ENCODE results near the gene TIMM8A. TPM values are rescaled to one million over a fixed set of nuclear protein-coding genes. Genes with fewer than 3 reads are reported as not detected.

The TIMM8A gene
- total RNA-seq, 2 donors from 2014 or later = 18.5 to 20.7 TPM

DNA sequence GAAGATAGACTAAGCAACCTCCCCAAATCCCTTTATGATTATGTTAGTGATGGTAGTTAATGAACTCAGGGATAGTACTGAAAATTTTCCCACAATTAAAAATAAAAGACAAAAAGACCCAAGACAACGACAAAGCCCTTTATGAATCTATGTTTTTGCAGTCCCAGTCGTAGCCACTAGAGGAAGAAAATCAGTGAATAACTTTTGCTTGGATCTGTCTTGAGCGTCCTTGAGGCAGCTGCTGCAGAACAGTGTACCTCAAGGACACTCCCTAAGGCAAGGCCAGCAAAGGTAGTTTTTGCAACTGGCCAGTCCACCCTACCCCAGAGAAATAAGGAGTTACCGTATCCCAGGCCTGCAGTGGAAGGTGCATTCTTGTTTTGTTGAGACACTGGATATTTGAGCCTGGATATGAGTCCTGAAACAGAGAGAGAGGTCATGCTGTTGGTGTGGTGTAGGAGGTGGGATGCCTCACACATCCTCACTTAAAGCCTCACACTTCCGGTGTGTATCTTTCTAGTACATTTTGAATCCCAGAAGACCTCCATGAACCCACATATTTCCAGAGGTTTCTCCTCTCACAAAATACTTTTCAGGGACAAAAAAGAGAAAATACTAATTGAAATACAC lies 8.7 kb upstream of the TIMM8A start:
- no peak overlapping the region for H3K4me3 Mint-ChIP-seq
- Histone ChIP-seq H3K36me3 (ENCODE audit: control insufficient read depth, insufficient read depth, low read length) (no peaks in the 10 kb centered on the region), H3K4me3 (ENCODE audit: low read length) (no peak overlapping the region), H3K27ac (ENCODE audit: low read depth, low read length) (no peak overlapping the region), H3K4me1 (ENCODE audit: control insufficient read depth, insufficient read depth, low read length) (no peaks in the 10 kb centered on the region), H3K9me3 (ENCODE audit: control insufficient read depth, low read length) (no peaks in the 10 kb centered on the region), H3K27me3 (ENCODE audit: control insufficient read depth, insufficient read depth, low read length, poor library complexity, severe bottlenecking) (peaks cover 6% of the 10 kb centered on the region), H3K9ac (ENCODE audit: extremely low read depth, low read length, poor library complexity, severe bottlenecking) (no peak overlapping the region)
- DNase-seq = peak; percentile 48
- H3K27ac Mint-ChIP-seq = no peak overlapping the region
- peaks cover 7% of the 10 kb centered on the region for H3K27me3 Mint-ChIP-seq (ENCODE audit: insufficient read depth)
- H3K36me3 Mint-ChIP-seq (ENCODE audit: low read depth) = no peaks in the 10 kb centered on the region
- WGBS, 2 experiments (ENCODE audit: insufficient coverage in 1 of 2, insufficient read length in 1 of 2) = 52 to 60% methylated on average over 1 to 5 of the region's 5 CpGs
- H3K9me3 Mint-ChIP-seq = peaks cover 75% of the 10 kb centered on the region
- TF ChIP-seq, protein P1, sequence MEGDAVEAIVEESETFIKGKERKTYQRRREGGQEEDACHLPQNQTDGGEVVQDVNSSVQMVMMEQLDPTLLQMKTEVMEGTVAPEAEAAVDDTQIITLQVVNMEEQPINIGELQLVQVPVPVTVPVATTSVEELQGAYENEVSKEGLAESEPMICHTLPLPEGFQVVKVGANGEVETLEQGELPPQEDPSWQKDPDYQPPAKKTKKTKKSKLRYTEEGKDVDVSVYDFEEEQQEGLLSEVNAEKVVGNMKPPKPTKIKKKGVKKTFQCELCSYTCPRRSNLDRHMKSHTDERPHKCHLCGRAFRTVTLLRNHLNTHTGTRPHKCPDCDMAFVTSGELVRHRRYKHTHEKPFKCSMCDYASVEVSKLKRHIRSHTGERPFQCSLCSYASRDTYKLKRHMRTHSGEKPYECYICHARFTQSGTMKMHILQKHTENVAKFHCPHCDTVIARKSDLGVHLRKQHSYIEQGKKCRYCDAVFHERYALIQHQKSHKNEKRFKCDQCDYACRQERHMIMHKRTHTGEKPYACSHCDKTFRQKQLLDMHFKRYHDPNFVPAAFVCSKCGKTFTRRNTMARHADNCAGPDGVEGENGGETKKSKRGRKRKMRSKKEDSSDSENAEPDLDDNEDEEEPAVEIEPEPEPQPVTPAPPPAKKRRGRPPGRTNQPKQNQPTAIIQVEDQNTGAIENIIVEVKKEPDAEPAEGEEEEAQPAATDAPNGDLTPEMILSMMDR (conservative IDR thresholded peaks at IDR 0.05) = peak; percentile 60
- H3K4me1 Mint-ChIP-seq = peaks cover 27% of the 10 kb centered on the region

DNA sequence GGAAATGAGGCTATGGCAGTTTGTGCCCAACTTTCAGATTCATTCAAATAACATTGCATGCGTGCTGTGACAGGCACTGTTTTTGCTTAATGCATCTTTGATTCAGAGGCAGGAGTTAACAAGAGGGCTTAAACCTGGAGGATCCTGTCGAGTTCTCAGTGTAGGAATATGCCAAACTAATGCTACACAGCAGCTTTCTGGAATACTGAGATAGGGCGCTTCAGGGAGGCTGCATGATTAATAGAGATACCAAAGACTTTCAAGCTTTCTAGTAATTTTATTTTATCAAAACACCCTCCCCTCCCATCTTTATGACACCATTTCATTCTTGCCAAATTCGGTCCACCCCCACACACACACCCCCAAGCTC lies 636 bp upstream of the TIMM8A start:
- peak overlapping the region; percentile 90 for H3K27ac Mint-ChIP-seq
- Histone ChIP-seq H3K27me3 (ENCODE audit: control insufficient read depth, insufficient read depth, low read length, poor library complexity, severe bottlenecking) (no peaks in the 10 kb centered on the region), H3K27ac (ENCODE audit: low read depth, low read length) (no peak overlapping the region), H3K9me3 (ENCODE audit: control insufficient read depth, low read length) (no peaks in the 10 kb centered on the region), H3K9ac (ENCODE audit: extremely low read depth, low read length, poor library complexity, severe bottlenecking) (peak overlapping the region; percentile 57), H3K4me1 (ENCODE audit: control insufficient read depth, insufficient read depth, low read length) (no peaks in the 10 kb centered on the region), H3K4me3 (ENCODE audit: low read length) (peak overlapping the region; percentile 92), H3K36me3 (ENCODE audit: control insufficient read depth, insufficient read depth, low read length) (peaks cover 12% of the 10 kb centered on the region)
- H3K4me3 Mint-ChIP-seq = peak overlapping the region; percentile 84
- peaks cover 7% of the 10 kb centered on the region for H3K36me3 Mint-ChIP-seq (ENCODE audit: low read depth)
- no peak for DNase-seq
- H3K9me3 Mint-ChIP-seq = peaks cover 59% of the 10 kb centered on the region
- peaks cover 4% of the 10 kb centered on the region for H3K27me3 Mint-ChIP-seq (ENCODE audit: insufficient read depth)
- 50 to 53% methylated on average over 3 to 4 of the region's 4 CpGs for WGBS, 2 experiments (ENCODE audit: insufficient coverage in 1 of 2, insufficient read length in 1 of 2)
- TF ChIP-seq, protein P1 (conservative IDR thresholded peaks at IDR 0.05) = no peak
- peaks cover 5% of the 10 kb centered on the region for H3K4me1 Mint-ChIP-seq

DNA sequence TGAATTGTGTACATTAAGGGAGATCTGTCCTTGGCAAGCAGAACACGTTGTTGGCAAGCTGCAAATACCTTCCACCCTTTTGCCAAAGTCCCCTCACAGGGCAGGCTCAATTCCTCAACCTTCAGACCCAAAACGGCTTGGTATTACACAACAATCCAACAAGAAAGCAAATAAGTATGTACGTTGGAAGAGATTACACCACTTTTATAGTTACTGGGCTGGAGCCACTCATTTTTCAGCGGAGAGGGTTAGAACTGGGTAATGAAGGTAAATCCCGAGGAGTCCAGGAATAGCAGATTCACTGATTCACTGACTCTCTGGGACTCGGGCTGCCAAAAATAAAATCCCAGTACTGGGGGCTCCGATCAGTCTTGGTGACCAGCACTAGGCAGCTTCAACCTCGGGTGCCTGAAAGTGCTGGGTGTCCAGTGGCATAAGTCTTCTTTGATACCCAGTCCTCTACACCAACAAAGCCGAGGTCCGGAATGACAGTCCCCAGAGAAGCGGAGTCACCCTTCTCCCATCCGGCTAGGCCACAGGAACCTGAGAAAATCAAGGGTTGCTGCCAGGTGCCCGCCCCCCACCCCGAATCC lies 587 bp downstream of the TIMM8A start:
- no peak for DNase-seq
- Mint-ChIP-seq H3K27me3 (ENCODE audit: insufficient read depth) (peaks cover 4% of the 10 kb centered on the region), H3K27ac (peak overlapping the region; percentile 90), H3K9me3 (peaks cover 56% of the 10 kb centered on the region), H3K4me3 (peak overlapping the region; percentile 84), H3K36me3 (ENCODE audit: low read depth) (peaks cover 14% of the 10 kb centered on the region), H3K4me1 (no peaks in the 10 kb centered on the region)
- Histone ChIP-seq H3K4me3 (ENCODE audit: low read length) (peak overlapping the region; percentile 92), H3K27me3 (ENCODE audit: control insufficient read depth, insufficient read depth, low read length, poor library complexity, severe bottlenecking) (no peaks in the 10 kb centered on the region), H3K36me3 (ENCODE audit: control insufficient read depth, insufficient read depth, low read length) (peaks cover 12% of the 10 kb centered on the region), H3K27ac (ENCODE audit: low read depth, low read length) (no peak overlapping the region), H3K9ac (ENCODE audit: extremely low read depth, low read length, poor library complexity, severe bottlenecking) (peak overlapping the region; percentile 57), H3K9me3 (ENCODE audit: control insufficient read depth, low read length) (no peaks in the 10 kb centered on the region), H3K4me1 (ENCODE audit: control insufficient read depth, insufficient read depth, low read length) (no peaks in the 10 kb centered on the region)
- TF ChIP-seq, protein P1 (conservative IDR thresholded peaks at IDR 0.05) = no peak
- 0% methylated on average over 1 to 13 of the region's 14 CpGs for WGBS, 2 experiments (ENCODE audit: insufficient coverage in 1 of 2, insufficient read length in 1 of 2)
